Esophagus (tissue), 2 donors: Measurements from ENCODE around the gene MCCC2. TPM values are rescaled to one million over a fixed set of nuclear protein-coding genes. Genes with fewer than 3 reads are reported as not detected.

Source experiments
- H3K27ac ChIP-seq, 2 donors: one replicate each; pipeline ENCODE4 v1.5.1; 2013; ENCODE audit warnings: low read depth in 2 of 2, mild to moderate bottlenecking in 2 of 2, inconsistent platforms in 1 of 2, low read length in 1 of 2, moderate library complexity in 1 of 2
- H3K27me3 ChIP-seq, 2 donors: one replicate each; pipeline ENCODE4 v1.6.1; 2013; ENCODE audit warnings: low read length in 2 of 2, control low read depth in 1 of 2, mild to moderate bottlenecking in 1 of 2; ENCODE audit not compliant: insufficient read depth in 2 of 2, control insufficient read depth in 1 of 2
- H3K36me3 ChIP-seq, 2 donors: one replicate each; pipeline ENCODE4 v1.6.1; 2013; ENCODE audit warnings: low read length in 1 of 2; ENCODE audit not compliant: control insufficient read depth in 2 of 2, insufficient read depth in 2 of 2
- H3K4me1 ChIP-seq, 2 donors: one replicate each; pipeline ENCODE4 v1.6.1; 2013; ENCODE audit warnings: low read length in 1 of 2; ENCODE audit not compliant: control insufficient read depth in 2 of 2, insufficient read depth in 2 of 2
- H3K4me3 ChIP-seq, 2 donors: one replicate each; pipeline ENCODE4 v1.5.1; 2013; ENCODE audit warnings: low read length in 2 of 2, mild to moderate bottlenecking in 2 of 2, low read depth in 1 of 2, moderate library complexity in 1 of 2
- H3K9me3 ChIP-seq, 2 donors: one replicate each; pipeline ENCODE4 v1.6.1; 2013; ENCODE audit warnings: mild to moderate bottlenecking in 2 of 2, low read depth in 1 of 2, low read length in 1 of 2, moderate library complexity in 1 of 2; ENCODE audit not compliant: control insufficient read depth in 2 of 2, insufficient read depth in 1 of 2
- WGBS, 2 donors: extraction: QIAGEN DNeasy Blood & Tissue Kit; methylation state at CpG; one replicate each; pipeline ENCODE4 v1.1.7; 2013; 5-methylcytosine and 5-hydroxymethylcytosine counted together
- polyA plus RNA-seq, 2 donors: library from polyadenylated mRNA; stranded (reverse); fragments of 200-250 nt; gene quantifications; one replicate each; pipeline ENCODE4 v1.2.3, GENCODE V29; 2013
- donor health status: healthy with polysubstance abuse.
- donor health status: Bipolar disorder and iron deficiency.

Gene MCCC2
- polyA plus RNA-seq, 2 donors, result 14.2 to 22.5 TPM

DNA sequence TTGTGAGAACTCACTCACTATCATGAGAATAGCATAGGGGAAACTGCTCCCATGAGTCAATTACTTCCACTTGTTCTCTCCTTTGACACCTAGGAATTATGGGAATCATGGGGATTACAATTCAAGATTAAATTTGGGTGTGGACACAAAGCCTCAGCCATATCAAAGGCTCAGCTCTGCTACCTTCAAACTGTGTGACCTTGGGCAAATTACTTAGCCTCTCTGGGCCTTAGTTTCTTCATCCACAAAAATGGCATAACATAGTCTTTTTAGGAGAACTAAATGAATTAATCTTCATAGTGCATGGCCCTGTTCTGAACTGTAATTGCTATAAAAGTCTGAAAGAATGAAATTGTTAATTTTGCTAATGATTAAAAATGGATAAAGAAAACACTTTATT is 113.7 kb downstream of the MCCC2 start:
- H3K36me3 ChIP-seq, result no peaks in the 10 kb centered on the region
- no peak overlapping the region for H3K4me3 ChIP-seq
- no peaks in the 10 kb centered on the region for H3K4me1 ChIP-seq
- H3K9me3 ChIP-seq, result no peaks in the 10 kb centered on the region
- peaks cover 0 to 2% of the 10 kb centered on the region in 2 donors for H3K27me3 ChIP-seq
- H3K27ac ChIP-seq, result no peak overlapping the region

DNA sequence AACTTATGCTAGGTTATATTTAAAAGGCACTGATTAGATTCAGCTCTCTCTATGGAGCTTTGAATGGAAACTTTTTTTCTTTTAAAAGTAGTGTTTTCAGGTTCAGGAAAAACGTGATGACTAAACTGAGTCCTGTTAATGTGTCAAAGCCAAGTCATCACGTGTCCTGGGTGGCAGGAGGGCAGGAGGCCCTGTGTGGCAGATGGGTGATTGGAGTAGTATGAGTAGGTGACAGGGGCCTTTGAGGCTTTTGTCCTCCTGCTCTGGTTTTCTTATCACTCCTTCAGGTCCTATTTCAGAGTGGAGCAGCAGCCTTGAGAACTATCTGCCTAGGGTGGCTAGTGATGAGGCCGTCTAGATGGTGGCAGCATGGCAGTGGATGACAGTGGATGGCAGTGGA is 114.3 kb downstream of the MCCC2 start:
- Histone ChIP-seq H3K4me1 (no peaks in the 10 kb centered on the region), H3K9me3 (no peaks in the 10 kb centered on the region), H3K27me3 (peaks cover 0 to 2% of the 10 kb centered on the region in 2 donors), H3K36me3 (no peaks in the 10 kb centered on the region), H3K27ac (no peak overlapping the region), H3K4me3 (no peak overlapping the region)
- 66 to 72% methylated on average over 3 of the region's 3 CpGs for WGBS, 2 donors

DNA sequence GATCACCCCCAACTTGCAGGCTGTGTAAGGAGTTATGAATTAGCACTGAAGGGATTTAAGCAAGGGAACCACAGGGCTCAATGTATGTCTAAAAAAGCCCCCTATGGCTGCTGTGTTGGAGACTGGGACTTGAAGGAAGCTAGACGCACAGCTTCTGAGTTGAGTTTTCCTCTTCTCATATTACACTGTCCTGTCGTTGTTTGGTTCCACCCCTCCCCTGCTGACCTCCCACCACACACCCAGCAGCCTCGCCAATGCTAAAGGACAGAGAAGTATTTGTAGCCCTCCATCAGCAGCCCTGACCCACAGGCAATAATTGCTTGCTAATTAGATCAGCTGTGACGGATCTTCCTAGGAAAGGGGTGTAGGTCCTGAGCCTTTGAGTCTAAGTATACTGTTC is 116.8 kb downstream of the MCCC2 start:
- Histone ChIP-seq H3K27ac (no peak overlapping the region), H3K4me3 (no peak overlapping the region), H3K36me3 (no peaks in the 10 kb centered on the region), H3K9me3 (no peaks in the 10 kb centered on the region), H3K27me3 (peaks cover 0 to 2% of the 10 kb centered on the region in 2 donors), H3K4me1 (no peaks in the 10 kb centered on the region)
- 28 to 43% methylated on average over 4 of the region's 4 CpGs for WGBS, 2 donors

DNA sequence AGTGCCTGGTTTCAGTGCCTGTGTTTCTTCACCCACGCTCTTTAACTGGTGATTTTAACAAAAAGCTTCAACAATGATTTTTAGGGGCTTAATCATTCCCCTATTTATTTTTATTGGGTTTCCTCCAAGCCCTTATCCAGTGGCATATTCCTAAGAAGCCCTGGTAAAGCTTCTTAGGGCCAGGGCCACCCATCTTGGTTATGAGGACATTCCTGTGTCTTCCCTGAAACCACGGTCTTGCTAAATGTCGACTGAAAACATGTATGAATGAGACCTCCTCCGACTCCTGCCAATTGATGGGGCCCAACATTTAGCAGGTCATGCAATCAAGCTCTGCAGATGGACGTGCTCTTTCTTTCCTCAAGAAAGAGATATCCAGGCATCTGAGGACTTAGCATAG is 118.3 kb downstream of the MCCC2 start:
- peaks cover 0 to 2% of the 10 kb centered on the region in 2 donors for H3K27me3 ChIP-seq
- no peaks in the 10 kb centered on the region for H3K4me1 ChIP-seq
- no peaks in the 10 kb centered on the region for H3K36me3 ChIP-seq
- no peak overlapping the region for H3K4me3 ChIP-seq
- H3K9me3 ChIP-seq, result no peaks in the 10 kb centered on the region
- WGBS, 2 donors, result 77 to 84% methylated on average over 5 of the region's 5 CpGs
- H3K27ac ChIP-seq, result no peak overlapping the region

DNA sequence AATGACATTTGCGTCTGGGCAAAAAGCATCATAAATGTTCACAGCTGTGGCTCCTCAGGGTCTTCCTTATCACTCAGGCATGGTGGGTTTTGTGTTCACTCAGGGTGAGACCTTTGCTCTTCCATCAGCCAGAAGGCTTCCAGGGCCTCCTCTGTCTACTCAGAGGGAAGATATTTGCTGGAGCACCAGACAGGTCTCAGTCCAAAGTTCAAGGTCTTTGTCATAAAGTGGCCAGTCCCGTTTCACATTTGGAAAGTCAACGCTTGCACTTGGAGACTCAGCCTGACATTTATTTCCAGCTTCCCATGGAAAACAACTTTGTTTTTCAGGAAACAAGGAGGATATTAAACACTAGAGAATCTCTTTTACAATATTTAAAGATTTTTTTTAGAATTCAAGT is 119.8 kb downstream of the MCCC2 start:
- WGBS, 2 donors, result 61 to 76% methylated on average over 3 of the region's 3 CpGs
- no peak overlapping the region for H3K27ac ChIP-seq
- H3K9me3 ChIP-seq, result no peaks in the 10 kb centered on the region
- peaks cover 0 to 2% of the 10 kb centered on the region in 2 donors for H3K27me3 ChIP-seq
- H3K4me3 ChIP-seq, result no peak overlapping the region
- H3K36me3 ChIP-seq, result no peaks in the 10 kb centered on the region
- H3K4me1 ChIP-seq, result no peaks in the 10 kb centered on the region

Other genes with a start within 250 kb of the MCCC2 start
- gene BDP1, start 131.7 kb upstream of the MCCC2 start, polyA plus RNA-seq, result 1 to 10 TPM; 5.8 to 9.1 TPM
- under 1 TPM in 1 of 2 donors, not detected in 1; 0.28 TPM for gene CARTPT, start 131.9 kb downstream of the MCCC2 start, polyA plus RNA-seq